Fibroblast of lung (primary cell): Measurements from ENCODE around the gene ALAS1.

Source experiments
- EZH2 ChIP-seq: IDR thresholded peaks from 2 replicates; pipeline ENCODE4 v1.5.1; 2012; ENCODE audit warnings: low read length, control low read depth, mild to moderate bottlenecking; ENCODE audit errors: missing control alignments
- TF ChIP-seq, protein P1 (sequence below), 2 donors: IDR thresholded peaks in 1 of 2; conservative IDR thresholded peaks in 1 of 2; 1 replicate in 1 of 2; 2 replicates in 1 of 2; pipeline ENCODE4 v1.5.1; 2011 to 2012; ENCODE audit warnings: low read length in 2 of 2, control low read depth in 1 of 2, inconsistent platforms in 1 of 2, low read depth in 1 of 2, mild to moderate bottlenecking in 1 of 2

DNA sequence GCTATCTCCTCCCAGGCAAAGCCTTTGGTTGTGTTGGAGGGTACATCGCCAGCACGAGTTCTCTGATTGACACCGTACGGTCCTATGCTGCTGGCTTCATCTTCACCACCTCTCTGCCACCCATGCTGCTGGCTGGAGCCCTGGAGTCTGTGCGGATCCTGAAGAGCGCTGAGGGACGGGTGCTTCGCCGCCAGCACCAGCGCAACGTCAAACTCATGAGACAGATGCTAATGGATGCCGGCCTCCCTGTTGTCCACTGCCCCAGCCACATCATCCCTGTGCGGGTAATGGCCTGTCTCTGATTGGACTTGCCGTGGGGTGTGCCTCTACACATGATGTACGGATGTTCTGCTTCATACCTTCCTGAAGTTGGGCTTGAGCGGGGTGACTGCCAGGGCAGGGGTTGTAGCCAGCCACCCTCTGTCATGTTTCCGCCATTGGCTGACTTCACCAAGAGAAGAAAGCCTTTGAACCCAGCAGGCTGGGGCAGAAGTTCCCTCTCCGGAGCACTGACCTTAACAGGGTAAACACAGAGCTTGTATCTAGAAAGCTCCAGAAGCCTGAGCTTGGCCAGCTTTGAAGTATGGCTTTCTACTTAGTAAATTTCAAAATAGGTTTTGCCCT lies 13.4 kb downstream of the ALAS1 start:
- TF ChIP-seq, protein P1, sequence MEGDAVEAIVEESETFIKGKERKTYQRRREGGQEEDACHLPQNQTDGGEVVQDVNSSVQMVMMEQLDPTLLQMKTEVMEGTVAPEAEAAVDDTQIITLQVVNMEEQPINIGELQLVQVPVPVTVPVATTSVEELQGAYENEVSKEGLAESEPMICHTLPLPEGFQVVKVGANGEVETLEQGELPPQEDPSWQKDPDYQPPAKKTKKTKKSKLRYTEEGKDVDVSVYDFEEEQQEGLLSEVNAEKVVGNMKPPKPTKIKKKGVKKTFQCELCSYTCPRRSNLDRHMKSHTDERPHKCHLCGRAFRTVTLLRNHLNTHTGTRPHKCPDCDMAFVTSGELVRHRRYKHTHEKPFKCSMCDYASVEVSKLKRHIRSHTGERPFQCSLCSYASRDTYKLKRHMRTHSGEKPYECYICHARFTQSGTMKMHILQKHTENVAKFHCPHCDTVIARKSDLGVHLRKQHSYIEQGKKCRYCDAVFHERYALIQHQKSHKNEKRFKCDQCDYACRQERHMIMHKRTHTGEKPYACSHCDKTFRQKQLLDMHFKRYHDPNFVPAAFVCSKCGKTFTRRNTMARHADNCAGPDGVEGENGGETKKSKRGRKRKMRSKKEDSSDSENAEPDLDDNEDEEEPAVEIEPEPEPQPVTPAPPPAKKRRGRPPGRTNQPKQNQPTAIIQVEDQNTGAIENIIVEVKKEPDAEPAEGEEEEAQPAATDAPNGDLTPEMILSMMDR (conservative IDR thresholded peaks at IDR 0.05 in 1 of 2, IDR thresholded peaks at IDR 0.05 in 1 of 2; ENCODE audit: low read depth in 1 of 2, low read length in 2 of 2): no peak
- no peak for TF ChIP-seq EZH2
